Peyer's patch (tissue), 4 donors: ENCODE measurements around the gene TTC39C.
"Not testable (repeated sequence)": the region's sequence is repeated elsewhere in the genome, so short reads cannot be mapped to it uniquely, and the experiment has no call there.

Experiments used
- CTCF ChIP-seq, 6 experiments: fragments of 450-650 bp in 4 of 6; fragments of 200-600 bp in 2 of 6; sonication (generic) in 1 of 6; IDR thresholded peaks; one replicate each; pipeline ENCODE4 v1.5.1; 2017 to 2019; ENCODE audit warnings: antibody characterized with exemption in 6 of 6, mild to moderate bottlenecking in 3 of 6, moderate library complexity in 1 of 6
- POLR2A ChIP-seq, 2 donors: fragments of 450-650 bp; IDR thresholded peaks; one replicate each; pipeline ENCODE4 v1.5.1; 2017; ENCODE audit warnings: antibody characterized with exemption in 2 of 2, mild to moderate bottlenecking in 2 of 2, moderate library complexity in 2 of 2

GRCh38 chr18:24028946-24029345, 14.4 kb downstream of the TTC39C start:
- not testable (repeated sequence) for TF ChIP-seq CTCF, POLR2A (IDR thresholded peaks at IDR 0.05)
